HG02571 (cell line): ENCODE results near the gene C12orf42.
A peak's percentile ranks its signal among the peaks of the same experiment; 100 is the strongest.

Source experiments
- ATAC-seq: cut with Tn5 transposase; IDR thresholded peaks from one replicate; pipeline ENCODE4 v1.9.1; 2021; ENCODE audit warnings: mild to moderate bottlenecking, moderate library complexity; ENCODE audit not compliant: unreplicated experiment

The C12orf42 gene

GRCh38 chr12:103495469-103496456, at the start of gene C12orf42:
Gene C12orf42 (minus strand): TSS chr12:103495968. CDS start chr12:103478426, 17,542 bp downstream.
- ATAC-seq = no peak

DNA sequence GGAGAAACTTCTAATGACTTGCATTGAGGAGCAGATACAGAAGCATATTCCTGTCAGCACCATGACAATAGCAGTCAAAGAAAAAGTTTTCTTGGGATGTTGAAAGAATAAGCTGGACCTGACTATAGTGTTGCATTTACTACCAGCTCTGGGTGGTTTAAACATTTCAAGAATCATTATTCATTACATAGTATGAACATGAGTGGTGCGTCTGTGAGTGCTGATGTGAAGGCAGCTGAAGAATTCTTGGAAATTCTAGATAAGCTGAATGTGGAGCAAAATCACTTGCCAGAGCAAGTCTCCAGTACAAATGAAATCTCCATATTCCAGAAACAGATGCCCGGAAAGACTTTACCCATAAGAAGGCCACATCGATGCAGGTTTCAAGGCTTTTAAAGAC, 46.3 kb upstream of the C12orf42 start:
- no peak for ATAC-seq

DNA sequence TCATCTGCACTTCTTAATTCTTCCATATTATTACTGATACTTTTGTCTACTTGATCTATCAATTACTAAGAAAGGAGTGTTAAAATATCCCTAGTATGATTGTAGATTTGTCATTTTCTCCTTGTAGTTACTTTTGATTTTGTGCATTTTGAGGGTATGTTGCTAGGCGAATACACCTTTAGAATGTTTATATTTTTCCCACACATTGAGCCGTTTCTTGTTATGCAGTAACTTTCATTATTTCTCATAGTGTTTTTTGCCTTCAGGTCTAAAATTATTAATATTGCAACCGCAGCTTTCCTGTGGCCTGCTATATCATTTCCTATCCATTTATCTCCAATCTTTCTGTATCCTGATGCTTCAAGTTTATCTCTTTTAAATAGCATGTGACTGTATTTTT, 44.6 kb upstream of the C12orf42 start:
- ATAC-seq = no peak

DNA sequence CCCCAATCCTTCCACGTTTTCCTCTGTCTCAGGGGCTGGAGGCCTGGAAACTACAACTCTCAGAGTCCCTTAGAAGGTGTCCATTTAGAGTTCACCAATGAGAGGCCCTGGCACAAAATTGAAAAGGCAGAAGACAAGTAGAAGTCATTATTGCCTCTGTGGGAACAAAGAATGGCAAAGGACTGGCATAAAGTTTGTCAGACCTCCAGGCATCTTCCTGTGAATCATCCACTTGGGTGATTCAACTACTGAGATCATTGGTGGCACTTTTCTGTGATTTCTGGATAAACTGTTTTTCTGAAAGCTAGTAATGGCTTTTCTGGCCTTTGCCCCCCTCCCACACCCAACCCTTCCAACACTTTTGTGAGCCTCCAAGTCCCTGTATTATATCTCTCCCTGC, 42.6 kb upstream of the C12orf42 start:
- ATAC-seq = no peak

- no peak for ATAC-seq
Measured at GRCh38 chr12:103530307-103531066, 34.7 kb upstream of the C12orf42 start.

- no peak for ATAC-seq
Measured at GRCh38 chr12:103529306-103529705, 33.5 kb upstream of the C12orf42 start.

GRCh38 chr12:103524238-103524875, 28.6 kb upstream of the C12orf42 start:
- no peak for ATAC-seq

- no peak for ATAC-seq
Measured at GRCh38 chr12:103523771-103524170, 28.0 kb upstream of the C12orf42 start.

GRCh38 chr12:103520686-103521215, 25.0 kb upstream of the C12orf42 start:
- no peak for ATAC-seq

DNA sequence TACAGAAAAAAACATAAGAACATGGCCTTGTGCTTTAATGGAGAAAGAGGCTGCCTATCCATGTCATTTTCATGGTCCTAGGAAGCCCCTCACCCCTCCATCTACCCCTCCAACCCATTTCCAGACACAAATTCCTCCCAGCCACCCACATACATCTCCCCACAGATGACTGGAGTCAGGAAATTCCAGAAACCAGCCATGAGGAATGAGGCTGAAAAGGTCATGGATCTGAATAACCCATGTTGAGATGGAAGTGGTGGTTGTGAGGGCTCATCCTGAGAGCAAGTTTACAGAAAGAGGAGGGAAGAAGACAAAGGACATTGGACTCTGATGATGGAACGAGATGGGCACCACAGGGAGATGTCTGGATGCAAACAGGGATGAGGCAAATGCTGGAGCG, 23.9 kb upstream of the C12orf42 start:
- ATAC-seq = no peak

DNA sequence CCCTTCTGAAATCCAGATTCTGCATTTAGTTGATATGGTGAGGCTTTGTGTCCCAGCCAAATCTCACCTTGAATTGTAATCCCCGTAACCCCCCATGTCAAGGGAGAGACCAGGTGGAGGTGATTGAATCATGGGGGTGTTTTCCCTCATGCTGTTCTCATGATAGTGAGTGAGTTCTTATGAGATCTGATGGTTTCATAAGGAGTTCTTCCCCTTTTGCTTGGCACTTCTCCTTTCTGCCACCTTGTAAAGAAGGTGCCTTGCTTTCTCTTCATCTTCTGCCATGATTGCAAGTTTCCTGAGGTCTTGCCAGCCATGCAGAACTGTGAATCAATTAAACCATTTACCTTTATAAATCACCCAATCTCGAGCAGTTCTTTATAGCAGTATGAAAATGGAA, 23.1 kb upstream of the C12orf42 start:
- no peak for ATAC-seq

DNA sequence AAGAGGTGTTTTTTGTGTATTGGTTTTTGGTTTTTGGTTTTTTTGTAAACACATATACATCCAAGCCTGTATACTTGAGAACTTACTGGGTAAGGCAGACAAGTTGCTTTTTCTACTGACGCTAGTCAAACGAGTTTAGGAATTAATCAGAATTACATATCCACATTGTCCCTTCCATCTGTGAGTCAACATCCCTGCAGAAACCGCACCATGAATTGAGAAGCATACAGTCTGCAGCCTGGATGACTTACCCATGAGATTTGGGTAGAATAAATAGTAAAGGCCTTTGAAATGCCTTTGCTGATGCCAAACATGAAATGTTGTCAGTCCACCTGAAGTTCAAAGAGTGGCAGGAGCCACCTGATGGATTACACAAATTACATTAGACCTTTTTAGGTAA, 21.4 kb upstream of the C12orf42 start:
- no peak for ATAC-seq

- no peak for ATAC-seq
Measured at GRCh38 chr12:103515341-103515740, 19.6 kb upstream of the C12orf42 start.

DNA sequence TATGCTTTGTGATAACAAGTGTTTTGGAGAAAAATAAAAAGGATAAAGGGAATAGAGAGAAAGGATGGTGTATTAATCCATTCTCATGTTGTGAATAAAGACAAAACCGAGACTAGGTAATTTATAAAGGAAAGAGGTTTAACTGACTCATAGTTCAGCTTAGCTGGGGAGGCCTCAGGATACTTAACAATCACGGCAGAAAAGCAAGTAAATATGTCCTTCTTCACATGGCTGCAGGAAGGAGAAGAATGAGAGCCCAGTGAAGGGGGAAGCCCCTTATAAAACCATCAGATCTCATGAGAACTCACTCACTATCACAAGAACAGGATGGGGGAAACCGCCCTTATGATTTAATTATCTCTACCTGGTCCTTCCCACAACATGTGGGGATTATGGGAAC, 18.1 kb upstream of the C12orf42 start:
- no peak for ATAC-seq

DNA sequence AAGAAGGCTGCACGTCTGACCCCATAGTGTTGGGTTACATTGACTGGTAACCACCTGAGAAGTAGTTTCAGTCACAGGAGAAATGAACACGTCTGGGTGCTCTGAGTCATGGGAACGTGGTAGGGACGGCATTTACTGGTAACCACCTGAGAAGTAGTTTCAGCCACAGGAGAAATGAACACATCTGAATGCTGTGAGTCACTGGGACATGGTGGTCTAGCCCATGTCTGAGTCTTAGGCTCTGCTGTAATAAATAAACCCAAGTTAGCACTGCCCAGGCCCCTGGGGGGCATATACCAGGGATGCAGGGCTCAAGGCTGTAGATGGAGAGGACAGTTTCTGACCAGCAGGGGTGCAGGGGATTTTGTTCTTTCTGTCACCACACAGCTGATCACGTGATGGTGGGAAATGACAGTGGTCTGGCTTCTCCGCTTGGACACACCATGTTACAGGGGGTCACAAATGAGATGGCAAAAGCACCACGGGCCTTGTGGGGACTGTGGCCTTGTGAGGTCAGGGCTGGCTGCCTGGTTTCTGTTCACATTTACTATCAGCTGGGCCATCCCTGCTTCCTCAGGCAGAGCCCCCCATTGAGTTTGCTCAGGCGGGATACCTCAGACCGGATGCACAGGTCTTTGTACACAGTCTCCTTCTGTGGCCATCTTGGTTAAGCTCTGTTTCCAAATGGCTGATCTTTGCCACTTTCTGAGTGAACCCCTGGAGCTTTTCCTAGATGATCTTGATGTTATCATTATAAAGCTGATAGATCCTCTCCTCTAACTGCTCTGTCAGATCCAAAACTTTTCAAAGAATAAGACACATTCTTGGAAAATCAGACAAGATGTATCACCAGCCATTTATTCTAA, 9.8 kb upstream of the C12orf42 start:
- peak; percentile 93 for ATAC-seq

GRCh38 chr12:103504606-103505005, 8.8 kb upstream of the C12orf42 start:
- no peak for ATAC-seq

DNA sequence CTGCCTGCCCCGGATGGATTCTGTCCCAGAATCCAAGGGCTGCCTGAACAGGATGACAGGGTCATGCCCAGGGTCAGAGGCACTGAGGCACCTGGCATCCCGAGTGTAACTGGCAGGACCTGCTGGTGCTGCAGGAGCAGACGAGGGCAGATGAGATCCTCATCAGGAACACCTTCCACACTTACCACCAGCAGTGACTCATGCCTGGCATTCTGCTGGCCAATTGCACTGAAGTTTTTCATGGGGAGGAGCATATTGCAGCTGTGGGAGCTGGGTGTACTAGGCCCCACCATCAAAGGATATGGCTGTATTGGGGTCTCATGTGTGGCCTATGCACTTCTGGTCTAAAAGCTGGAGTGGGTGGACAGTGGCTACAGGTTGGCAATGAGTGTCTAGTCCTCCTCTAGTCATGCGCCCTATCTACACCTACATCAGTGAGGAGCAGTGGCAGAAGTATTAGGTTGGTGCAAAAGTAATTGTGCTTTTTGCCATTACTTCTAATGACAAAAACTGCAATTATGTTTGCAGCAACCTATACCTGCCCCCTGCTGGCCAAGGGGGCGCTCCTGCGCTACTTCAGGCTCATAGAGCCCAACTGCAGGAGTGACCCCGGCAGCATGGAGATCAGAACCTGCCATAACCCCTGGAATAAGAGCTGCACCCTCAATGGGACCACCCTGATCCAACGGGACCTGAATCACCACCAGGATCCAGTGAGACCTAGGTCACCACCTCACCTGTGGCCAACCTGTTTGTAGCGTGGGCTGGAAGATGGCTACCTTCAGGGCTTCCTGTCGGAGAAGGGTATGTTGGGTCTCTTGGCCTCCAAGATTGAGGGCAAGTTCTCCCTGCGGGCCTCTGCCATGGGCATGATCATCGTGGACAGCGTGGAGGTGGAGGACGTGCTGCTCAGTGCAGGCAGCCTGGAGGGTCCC, 8.0 kb upstream of the C12orf42 start:
- ATAC-seq = no peak

DNA sequence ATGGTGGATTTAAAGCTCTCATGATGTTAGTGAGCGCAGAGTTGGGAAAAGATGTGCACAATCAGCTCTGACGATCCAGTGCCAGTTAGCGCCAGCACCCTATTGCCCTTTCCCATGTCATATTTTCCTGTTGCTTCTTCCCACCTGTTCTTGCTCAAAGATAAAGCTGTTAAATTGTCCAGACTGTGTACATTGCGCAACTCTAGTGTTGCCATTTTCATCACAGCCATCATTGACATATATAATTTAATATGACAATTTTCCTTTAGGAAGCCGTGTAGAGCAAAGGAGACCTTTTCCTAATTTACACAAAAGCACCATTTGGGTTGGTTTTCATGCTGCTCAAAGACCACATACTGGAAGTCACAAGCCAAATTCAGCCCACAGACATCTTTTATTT, 5.7 kb upstream of the C12orf42 start:
- no peak for ATAC-seq

GRCh38 chr12:103499571-103499970, 3.8 kb upstream of the C12orf42 start:
- no peak for ATAC-seq
